Esophagus squamous epithelium (tissue), 5 donors: Measurements from ENCODE around the gene KIF26B. TPM values are rescaled to one million over a fixed set of nuclear protein-coding genes. Genes with fewer than 3 reads are reported as not detected.

Source experiments
- DNase-seq: peaks from one replicate; lab custom pipeline; 2025; lab: John Stamatoyannopoulos, UW
- H3K27ac ChIP-seq, 4 donors: fragments of 200-600 bp; sonication (generic); one replicate each; pipeline ENCODE4 v1.5.1; 2016 to 2019; ENCODE audit warnings: mild to moderate bottlenecking in 1 of 4
- H3K27me3 ChIP-seq, 4 donors: fragments of 200-600 bp; sonication (generic); 1 replicate in 3 of 4; 2 replicates in 1 of 4; pipeline versions ENCODE4 v1.5.1 to v1.6.0; 2017 to 2021; ENCODE audit warnings: antibody characterized with exemption in 1 of 4
- H3K36me3 ChIP-seq, 3 donors: fragments of 200-600 bp; sonication (generic); one replicate each; pipeline ENCODE4 v1.5.1; 2016 to 2019
- H3K4me1 ChIP-seq, 3 donors: fragments of 200-600 bp; sonication (generic); one replicate each; pipeline ENCODE4 v1.5.1; 2017 to 2019
- H3K4me3 ChIP-seq, 4 donors: fragments of 200-600 bp; sonication (generic); 1 replicate in 3 of 4; 2 replicates in 1 of 4; pipeline ENCODE4 v1.5.1; 2016 to 2019; ENCODE audit warnings: mild to moderate bottlenecking in 2 of 4, moderate library complexity in 1 of 4
- H3K9me3 ChIP-seq, 3 donors: fragments of 200-600 bp; sonication (generic); one replicate each; pipeline ENCODE4 v1.5.1; 2016 to 2019
- POLR2A ChIP-seq, 4 donors: fragments of 450-650 bp; IDR thresholded peaks; one replicate each; pipeline ENCODE4 v1.6.1; 2017; ENCODE audit warnings: antibody characterized with exemption in 4 of 4, mild to moderate bottlenecking in 4 of 4, moderate library complexity in 3 of 4
- WGBS, 2 donors: methylation state at CpG; one replicate each; pipeline ENCODE4 v1.1.5; 2018; 5-methylcytosine and 5-hydroxymethylcytosine counted together
- intact Hi-C: fragments of 100-400 bp; cut with DNase I; formaldehyde crosslinking; loops from one replicate; pipeline ENCODE4 v1.15.0; 2022
- total RNA-seq, 4 donors: library from RNA; depleted of rRNA; stranded (reverse); fragments of >200 nt; gene quantifications; one replicate each; pipeline ENCODE4 v1.1.0, GENCODE V29; 2016
- TF ChIP-seq, protein P1 (sequence below), 6 experiments: fragments of 450-650 bp in 4 of 6; fragments of 200-600 bp in 2 of 6; sonication (generic) in 2 of 6; IDR thresholded peaks; one replicate each; pipeline ENCODE4 v1.5.1; 2016 to 2019; ENCODE audit warnings: antibody characterized with exemption in 6 of 6, mild to moderate bottlenecking in 4 of 6, moderate library complexity in 4 of 6
- donor health status: DM: yes; HTN: yes; CAD: no.

Gene KIF26B
- total RNA-seq, 4 donors from 2014 or later = 0.23 to 2.7 (median 1.0) TPM

DNA sequence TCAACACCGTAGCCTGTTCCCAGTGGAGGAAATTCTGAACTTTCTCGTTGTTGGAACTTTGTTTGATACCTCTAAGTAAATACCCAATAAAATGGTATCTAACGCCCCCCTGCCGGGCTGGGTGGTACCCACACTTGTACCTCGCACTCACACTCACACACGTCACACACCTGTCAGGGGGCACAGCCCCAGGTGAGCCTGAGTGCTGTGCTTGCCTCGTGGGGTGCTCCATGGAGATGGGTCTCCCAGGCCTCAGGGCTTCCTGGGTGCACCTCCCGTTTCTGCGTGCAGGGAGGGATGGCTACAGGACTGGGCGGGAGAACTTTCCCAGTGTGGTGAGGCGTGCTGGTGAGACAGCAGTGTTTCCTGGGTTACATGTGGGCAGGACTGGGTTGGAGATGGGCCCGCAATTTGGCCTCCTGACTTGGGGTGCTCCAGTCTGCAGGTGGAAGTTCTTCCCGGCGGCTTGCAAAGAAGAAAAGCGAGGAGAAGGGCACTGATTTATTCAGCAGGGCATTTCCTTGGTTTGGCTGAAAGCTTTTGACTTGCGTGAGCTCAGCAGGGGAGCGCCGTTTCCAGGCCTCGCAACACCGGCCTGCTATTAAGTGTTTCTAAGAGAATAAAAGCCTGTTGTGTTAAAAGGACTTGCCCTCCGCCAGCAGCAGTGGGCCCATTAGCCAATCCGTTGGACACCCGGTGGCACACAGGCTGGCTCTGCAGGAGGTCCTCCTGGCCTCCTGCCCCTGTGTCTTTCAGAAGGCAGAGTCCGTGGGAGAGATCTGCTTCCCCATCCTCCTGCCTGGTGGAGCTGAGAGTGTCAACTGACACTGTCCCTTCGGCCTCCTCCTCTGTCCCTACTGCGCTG, 79.7 kb downstream of the KIF26B start:
- no peak for DNase-seq
- TF ChIP-seq POLR2A (IDR thresholded peaks at IDR 0.05) = no peak
- TF ChIP-seq, protein P1, sequence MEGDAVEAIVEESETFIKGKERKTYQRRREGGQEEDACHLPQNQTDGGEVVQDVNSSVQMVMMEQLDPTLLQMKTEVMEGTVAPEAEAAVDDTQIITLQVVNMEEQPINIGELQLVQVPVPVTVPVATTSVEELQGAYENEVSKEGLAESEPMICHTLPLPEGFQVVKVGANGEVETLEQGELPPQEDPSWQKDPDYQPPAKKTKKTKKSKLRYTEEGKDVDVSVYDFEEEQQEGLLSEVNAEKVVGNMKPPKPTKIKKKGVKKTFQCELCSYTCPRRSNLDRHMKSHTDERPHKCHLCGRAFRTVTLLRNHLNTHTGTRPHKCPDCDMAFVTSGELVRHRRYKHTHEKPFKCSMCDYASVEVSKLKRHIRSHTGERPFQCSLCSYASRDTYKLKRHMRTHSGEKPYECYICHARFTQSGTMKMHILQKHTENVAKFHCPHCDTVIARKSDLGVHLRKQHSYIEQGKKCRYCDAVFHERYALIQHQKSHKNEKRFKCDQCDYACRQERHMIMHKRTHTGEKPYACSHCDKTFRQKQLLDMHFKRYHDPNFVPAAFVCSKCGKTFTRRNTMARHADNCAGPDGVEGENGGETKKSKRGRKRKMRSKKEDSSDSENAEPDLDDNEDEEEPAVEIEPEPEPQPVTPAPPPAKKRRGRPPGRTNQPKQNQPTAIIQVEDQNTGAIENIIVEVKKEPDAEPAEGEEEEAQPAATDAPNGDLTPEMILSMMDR (IDR thresholded peaks at IDR 0.05) = no peak
- intact Hi-C loops = no loop called here

DNA sequence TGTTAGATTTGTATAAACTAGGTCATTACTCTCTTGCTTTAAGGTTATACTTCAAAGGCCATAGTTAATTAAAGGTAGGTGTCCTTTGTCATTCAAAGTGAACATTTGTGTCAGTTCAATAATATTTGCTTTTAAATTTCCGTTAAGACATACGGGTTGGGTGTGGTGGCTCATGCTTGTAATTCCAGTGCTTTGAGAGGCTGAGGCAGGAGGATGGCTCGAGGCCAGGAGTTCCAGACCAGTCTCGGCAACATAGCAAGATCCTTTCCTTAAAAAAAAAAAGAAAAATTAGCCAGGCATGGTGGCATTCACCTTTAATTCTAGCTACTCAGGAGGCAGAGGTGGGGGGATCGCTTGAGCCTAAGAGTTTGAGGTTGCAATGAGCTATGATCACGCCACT, 80.4 kb downstream of the KIF26B start:
- DNase-seq = no peak
- H3K27me3 ChIP-seq = no peaks in the 10 kb centered on the region
- H3K9me3 ChIP-seq = no peaks in the 10 kb centered on the region
- H3K4me3 ChIP-seq = no peak overlapping the region
- no peak overlapping the region for H3K27ac ChIP-seq
- TF ChIP-seq, protein P1 (IDR thresholded peaks at IDR 0.05) = no peak
- TF ChIP-seq POLR2A (IDR thresholded peaks at IDR 0.05) = no peak
- intact Hi-C loops = no loop called here
- H3K36me3 ChIP-seq = no peaks in the 10 kb centered on the region
- H3K4me1 ChIP-seq = no peaks in the 10 kb centered on the region
- 30 to 40% methylated on average over 6 of the region's 6 CpGs for WGBS, 2 donors

More for the DNA sequence above, 79.7 kb downstream of the KIF26B start:
- Histone ChIP-seq H3K4me3 (no peak overlapping the region), H3K36me3 (no peaks in the 10 kb centered on the region), H3K4me1 (no peaks in the 10 kb centered on the region), H3K9me3 (no peaks in the 10 kb centered on the region), H3K27me3 (no peaks in the 10 kb centered on the region), H3K27ac (no peak overlapping the region)
- WGBS, 2 donors = 83 to 86% methylated on average over 7 to 16 of the region's 26 CpGs

DNA sequence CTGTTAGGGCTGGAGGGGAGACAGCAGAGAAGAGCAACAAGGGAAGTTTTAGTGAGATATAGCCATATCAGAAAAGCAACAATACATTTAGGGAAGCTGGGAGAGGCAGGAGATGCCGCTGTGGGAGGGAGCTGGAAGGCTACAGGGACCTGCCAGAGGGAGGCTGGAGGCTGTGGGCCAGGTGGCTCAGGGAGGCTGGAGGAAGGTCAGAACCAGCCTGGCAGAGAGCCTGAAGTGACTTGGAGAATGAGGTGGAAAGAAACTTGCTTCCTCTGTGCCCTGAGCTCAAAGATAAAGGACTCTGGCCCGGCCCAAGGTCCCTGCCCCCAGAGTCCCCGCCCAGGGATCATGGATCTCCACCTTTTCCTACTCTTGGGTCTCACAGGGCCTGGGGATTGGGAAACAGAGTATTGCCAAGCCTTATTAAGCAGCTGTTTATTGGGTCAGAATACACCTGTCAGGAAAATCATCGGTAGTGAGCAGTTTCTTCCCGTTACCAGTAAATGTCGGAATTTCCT, 85.9 kb downstream of the KIF26B start:
- intact Hi-C loops = no loop called here
- H3K9me3 ChIP-seq = no peaks in the 10 kb centered on the region
- H3K36me3 ChIP-seq = no peaks in the 10 kb centered on the region
- no peak for DNase-seq
- no peaks in the 10 kb centered on the region for H3K27me3 ChIP-seq
- 83 to 93% methylated on average over 6 of the region's 6 CpGs for whole genome bisulfite sequencing, 2 donors
- H3K4me3 ChIP-seq = no peak overlapping the region
- no peaks in the 10 kb centered on the region for H3K4me1 ChIP-seq
- TF ChIP-seq, protein P1 (IDR thresholded peaks at IDR 0.05) = no peak
- no peak for TF ChIP-seq POLR2A (IDR thresholded peaks at IDR 0.05)
- H3K27ac ChIP-seq = no peak overlapping the region

DNA sequence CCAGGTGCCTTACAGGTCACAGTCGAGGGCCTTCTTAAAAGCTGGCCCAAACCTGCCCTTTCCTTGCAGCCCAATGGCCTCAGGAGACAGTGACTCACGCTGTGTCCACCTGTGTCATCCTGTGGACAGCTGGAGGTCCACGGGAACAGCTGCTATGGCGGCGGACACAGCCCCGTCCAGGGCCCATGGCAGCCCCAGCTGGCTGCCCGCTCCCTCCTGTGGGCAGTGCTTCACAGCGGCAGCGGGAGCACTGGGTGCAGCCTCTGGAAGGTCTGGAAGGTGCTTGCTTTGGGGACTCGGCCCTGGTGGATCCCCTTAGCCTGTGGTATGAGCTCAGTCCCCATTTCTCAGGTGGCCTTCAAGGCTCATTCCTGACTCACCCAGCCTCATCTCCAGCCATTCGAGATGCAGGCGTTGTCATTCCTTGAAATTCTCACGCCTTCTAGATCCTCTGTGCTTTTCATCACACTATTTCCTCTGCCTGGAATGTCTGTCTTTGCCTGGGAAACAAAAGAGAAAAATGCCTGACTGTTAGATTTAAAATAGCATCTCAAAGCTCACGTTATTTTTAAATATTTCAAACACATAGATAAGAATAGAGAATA, 86.8 kb downstream of the KIF26B start:
- Histone ChIP-seq H3K9me3 (no peaks in the 10 kb centered on the region), H3K27me3 (no peaks in the 10 kb centered on the region), H3K36me3 (no peaks in the 10 kb centered on the region), H3K4me3 (no peak overlapping the region), H3K27ac (no peak overlapping the region), H3K4me1 (no peaks in the 10 kb centered on the region)
- no peak for DNase-seq
- 69 to 88% methylated on average over 5 to 8 of the region's 14 CpGs for whole genome bisulfite sequencing, 2 donors
- intact Hi-C loops = no loop called here
- no peak for TF ChIP-seq POLR2A (IDR thresholded peaks at IDR 0.05)
- TF ChIP-seq, protein P1 (IDR thresholded peaks at IDR 0.05) = no peak

GRCh38 chr1:245242989-245243388, 88.2 kb downstream of the KIF26B start:
- H3K4me1 ChIP-seq = no peaks in the 10 kb centered on the region
- H3K27ac ChIP-seq = no peak overlapping the region
- TF ChIP-seq POLR2A (IDR thresholded peaks at IDR 0.05) = no peak
- TF ChIP-seq, protein P1 (IDR thresholded peaks at IDR 0.05) = no peak
- no peaks in the 10 kb centered on the region for H3K27me3 ChIP-seq
- H3K4me3 ChIP-seq = no peak overlapping the region
- intact Hi-C loops = no loop called here
- no peaks in the 10 kb centered on the region for H3K9me3 ChIP-seq
- DNase-seq = no peak
- WGBS, 2 donors = 36 to 40% methylated on average over 1 of the region's 1 CpG
- H3K36me3 ChIP-seq = no peaks in the 10 kb centered on the region
